Measurements from ENCODE around the gene GALNT7. TPM values are rescaled to one million over a fixed set of nuclear protein-coding genes. Genes with fewer than 3 reads are reported as not detected.
A peak's percentile ranks its signal among the peaks of the same experiment; 100 is the strongest.

The GALNT7 gene
- total RNA-seq, 1 donor from 2014 or later: 24.7 TPM

GRCh38 chr4:173314715-173315114, 146.1 kb downstream of the GALNT7 start:
- FAIRE-seq: no peak
- Histone ChIP-seq H3K36me3 (ENCODE audit: control insufficient read depth, insufficient read depth, low read length) (peaks cover 2% of the 10 kb centered on the region), H3K27me3 (ENCODE audit: control insufficient read depth, insufficient read depth, low read length) (no peaks in the 10 kb centered on the region), H3K4me3 (ENCODE audit: low read depth, low read length) (no peak overlapping the region)
- TF ChIP-seq, protein P1, sequence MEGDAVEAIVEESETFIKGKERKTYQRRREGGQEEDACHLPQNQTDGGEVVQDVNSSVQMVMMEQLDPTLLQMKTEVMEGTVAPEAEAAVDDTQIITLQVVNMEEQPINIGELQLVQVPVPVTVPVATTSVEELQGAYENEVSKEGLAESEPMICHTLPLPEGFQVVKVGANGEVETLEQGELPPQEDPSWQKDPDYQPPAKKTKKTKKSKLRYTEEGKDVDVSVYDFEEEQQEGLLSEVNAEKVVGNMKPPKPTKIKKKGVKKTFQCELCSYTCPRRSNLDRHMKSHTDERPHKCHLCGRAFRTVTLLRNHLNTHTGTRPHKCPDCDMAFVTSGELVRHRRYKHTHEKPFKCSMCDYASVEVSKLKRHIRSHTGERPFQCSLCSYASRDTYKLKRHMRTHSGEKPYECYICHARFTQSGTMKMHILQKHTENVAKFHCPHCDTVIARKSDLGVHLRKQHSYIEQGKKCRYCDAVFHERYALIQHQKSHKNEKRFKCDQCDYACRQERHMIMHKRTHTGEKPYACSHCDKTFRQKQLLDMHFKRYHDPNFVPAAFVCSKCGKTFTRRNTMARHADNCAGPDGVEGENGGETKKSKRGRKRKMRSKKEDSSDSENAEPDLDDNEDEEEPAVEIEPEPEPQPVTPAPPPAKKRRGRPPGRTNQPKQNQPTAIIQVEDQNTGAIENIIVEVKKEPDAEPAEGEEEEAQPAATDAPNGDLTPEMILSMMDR (IDR thresholded peaks at IDR 0.05; ENCODE audit: insufficient read depth, low read length, severe bottlenecking): no peak
- no peak for DNase-seq (ENCODE audit: low read depth)

DNA sequence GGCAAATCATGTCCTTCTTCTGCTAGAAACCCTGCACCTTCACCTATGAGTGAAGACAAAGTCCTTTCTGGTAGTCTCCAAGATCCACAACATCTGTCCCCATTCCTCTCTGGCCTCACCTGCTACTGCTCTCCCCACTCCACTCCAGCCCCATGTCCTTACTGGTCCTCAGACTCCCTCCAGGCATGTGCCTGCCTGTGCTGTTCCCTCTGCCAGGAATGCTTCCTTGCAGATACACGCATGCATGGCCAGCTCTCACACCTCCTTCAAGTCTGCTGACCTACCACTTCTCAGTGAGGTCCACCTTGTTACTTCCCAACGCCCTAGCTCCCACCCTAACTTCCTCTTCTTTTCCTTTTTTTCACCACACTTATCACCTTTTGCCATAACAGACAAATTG, 147.4 kb downstream of the GALNT7 start:
- Histone ChIP-seq H3K36me3 (ENCODE audit: control insufficient read depth, insufficient read depth, low read length) (peaks cover 2% of the 10 kb centered on the region), H3K4me3 (ENCODE audit: low read depth, low read length) (no peak overlapping the region), H3K27me3 (ENCODE audit: control insufficient read depth, insufficient read depth, low read length) (no peaks in the 10 kb centered on the region)
- no peak for FAIRE-seq
- TF ChIP-seq, protein P1 (IDR thresholded peaks at IDR 0.05; ENCODE audit: insufficient read depth, low read length, severe bottlenecking): no peak
- peak; percentile 66 for DNase-seq (ENCODE audit: low read depth)

DNA sequence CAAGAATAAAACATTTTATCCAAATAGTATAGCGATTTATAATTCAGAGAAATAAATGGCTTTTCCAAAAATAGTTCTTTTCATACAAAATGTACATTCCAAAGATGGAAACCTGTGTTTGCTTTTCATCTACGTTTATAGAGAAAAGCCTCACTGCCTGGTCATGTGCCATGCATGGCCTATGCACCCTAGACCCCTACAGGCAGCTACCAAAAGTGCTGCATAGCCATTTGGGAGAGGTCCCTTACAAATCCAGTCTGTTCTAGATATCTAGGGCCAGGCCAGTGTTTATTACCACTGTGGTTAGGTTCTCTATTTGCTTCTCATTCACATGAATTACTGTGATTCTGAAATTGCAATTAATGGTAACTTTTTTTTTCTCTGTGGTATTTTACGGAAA, 148.4 kb downstream of the GALNT7 start:
- no peaks in the 10 kb centered on the region for H3K27me3 ChIP-seq (ENCODE audit: control insufficient read depth, insufficient read depth, low read length)
- peaks cover 2% of the 10 kb centered on the region for H3K36me3 ChIP-seq (ENCODE audit: control insufficient read depth, insufficient read depth, low read length)
- TF ChIP-seq, protein P1 (IDR thresholded peaks at IDR 0.05; ENCODE audit: insufficient read depth, low read length, severe bottlenecking): no peak
- no peak for FAIRE-seq
- DNase-seq (ENCODE audit: low read depth): no peak
- H3K4me3 ChIP-seq (ENCODE audit: low read depth, low read length): no peak overlapping the region

DNA sequence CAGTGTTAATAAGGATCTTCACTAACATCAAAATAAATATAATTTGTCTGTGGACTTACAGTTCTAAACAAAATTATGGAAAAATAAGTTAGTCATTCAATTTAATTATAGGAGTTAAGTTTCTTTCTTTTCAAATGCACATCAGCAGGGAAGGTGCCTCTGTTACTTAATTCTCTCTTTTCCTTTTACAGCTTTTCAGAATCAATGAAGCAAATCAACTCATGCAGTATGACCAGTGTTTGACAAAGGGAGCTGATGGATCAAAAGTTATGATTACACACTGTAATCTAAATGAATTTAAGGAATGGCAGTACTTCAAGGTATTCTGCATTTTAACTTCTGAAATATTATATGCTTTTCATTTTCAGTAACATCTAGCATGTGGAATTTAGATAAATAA, 149.6 kb downstream of the GALNT7 start:
- FAIRE-seq: no peak

GRCh38 chr4:173318648-173319211, 150.1 kb downstream of the GALNT7 start:
- TF ChIP-seq, protein P1 (IDR thresholded peaks at IDR 0.05; ENCODE audit: insufficient read depth, low read length, severe bottlenecking): peak; percentile 11
- H3K4me3 ChIP-seq (ENCODE audit: low read depth, low read length): no peak overlapping the region
- peaks cover 2% of the 10 kb centered on the region for H3K36me3 ChIP-seq (ENCODE audit: control insufficient read depth, insufficient read depth, low read length)
- FAIRE-seq: no peak
- H3K27me3 ChIP-seq (ENCODE audit: control insufficient read depth, insufficient read depth, low read length): no peaks in the 10 kb centered on the region
- peak; percentile 77 for DNase-seq (ENCODE audit: low read depth)

More for the DNA sequence above, 149.6 kb downstream of the GALNT7 start:
- DNase-seq (ENCODE audit: low read depth): no peak
- no peak overlapping the region for H3K4me3 ChIP-seq (ENCODE audit: low read depth, low read length)
- TF ChIP-seq, protein P1 (IDR thresholded peaks at IDR 0.05; ENCODE audit: insufficient read depth, low read length, severe bottlenecking): no peak
- H3K27me3 ChIP-seq (ENCODE audit: control insufficient read depth, insufficient read depth, low read length): no peaks in the 10 kb centered on the region
- peaks cover 2% of the 10 kb centered on the region for H3K36me3 ChIP-seq (ENCODE audit: control insufficient read depth, insufficient read depth, low read length)

DNA sequence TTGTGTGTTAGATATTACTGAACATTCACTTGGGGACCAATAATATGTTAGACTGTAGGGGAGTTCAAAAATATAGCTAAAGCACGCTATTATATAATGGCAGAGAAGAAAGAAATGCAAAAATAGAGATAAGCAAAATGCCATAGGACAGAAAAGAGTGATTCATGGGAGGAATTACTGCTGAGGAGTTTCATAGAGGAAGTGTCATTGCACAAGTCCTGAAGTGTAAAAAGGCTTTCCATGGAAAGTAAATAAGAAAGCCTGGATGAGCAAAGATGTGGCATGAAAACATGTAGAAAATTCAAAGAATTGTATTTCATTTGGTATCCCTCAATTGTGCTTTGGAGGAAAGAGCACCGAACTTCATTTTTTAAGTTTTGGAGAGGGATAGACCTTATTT, 151.1 kb downstream of the GALNT7 start:
- DNase-seq (ENCODE audit: low read depth): peak; percentile 63
- FAIRE-seq: no peak
- H3K27me3 ChIP-seq (ENCODE audit: control insufficient read depth, insufficient read depth, low read length): no peaks in the 10 kb centered on the region
- no peaks in the 10 kb centered on the region for H3K36me3 ChIP-seq (ENCODE audit: control insufficient read depth, insufficient read depth, low read length)
- H3K4me3 ChIP-seq (ENCODE audit: low read depth, low read length): no peak overlapping the region
- TF ChIP-seq, protein P1 (IDR thresholded peaks at IDR 0.05; ENCODE audit: insufficient read depth, low read length, severe bottlenecking): no peak

Measured in bronchial epithelial cell (primary cell).